Measurements from ENCODE around the gene ARHGEF19. TPM values are rescaled to one million over a fixed set of nuclear protein-coding genes. Genes with fewer than 3 reads are reported as not detected.

Gene ARHGEF19
- total and polyA plus RNA-seq, 2 of the 4 experiments (the other 2 are of a cell fraction) = 4.5 to 16.8 TPM

GRCh38 chr1:16218674-16219071 is 6.2 kb upstream of the ARHGEF19 start:
- Histone ChIP-seq H3K27me3 (ENCODE audit: control insufficient read depth, insufficient read depth, low read length) (peaks cover 2% of the 10 kb centered on the region; the same call in 1 of the 2 replicates), H2BK15ac (ENCODE audit: low read depth, low read length) (no peak overlapping the region), H4K5ac (ENCODE audit: low read depth, low read length) (no peak overlapping the region), H2BK20ac (ENCODE audit: low read depth, low read length) (no peak overlapping the region), H4K20me1 (ENCODE audit: insufficient read depth, low read length) (no peaks in the 10 kb centered on the region), H3K23ac (ENCODE audit: low read depth, low read length) (no peak overlapping the region), H3K4ac (ENCODE audit: low read depth, low read length) (no peak overlapping the region), H3K79me1 (ENCODE audit: low read depth in 1 of 2, low read length in 2 of 2) (no peaks in the 10 kb centered on the region), H3K27ac (ENCODE audit: insufficient read depth, low read length) (no peak overlapping the region), H2BK5ac (ENCODE audit: low read depth, low read length, poor library complexity, severe bottlenecking) (no peak overlapping the region), H4K8ac (ENCODE audit: low read depth in 2 of 2, low read length in 2 of 2) (no peak overlapping the region), H3K18ac (ENCODE audit: low read depth, low read length) (no peak overlapping the region), H3K4me2 (ENCODE audit: low read depth, low read length) (no peak overlapping the region), H2AK5ac (ENCODE audit: low read depth, low read length) (no peak overlapping the region), H3K36me3 (ENCODE audit: control insufficient read depth, insufficient read depth, low read length) (no peaks in the 10 kb centered on the region), H3K4me1 (ENCODE audit: control insufficient read depth, insufficient read depth, low read length) (no peaks in the 10 kb centered on the region), H3K14ac (replicated peaks; ENCODE audit: low read depth, low read length) (no peak overlapping the region), H2AFZ (replicated peaks; ENCODE audit: low read length, poor library complexity) (no peak overlapping the region), H3K9ac (ENCODE audit: low read depth, low read length) (no peak overlapping the region), H3K9me3 (ENCODE audit: control insufficient read depth, insufficient read depth, low read length) (no peaks in the 10 kb centered on the region), H4K91ac (ENCODE audit: insufficient read depth, low read depth, low read length) (no peak overlapping the region), H3K56ac (ENCODE audit: extremely low read depth, insufficient read depth, low read length) (no peak overlapping the region), H2AK9ac (replicated peaks; ENCODE audit: low read depth, low read length, poor library complexity) (no peak overlapping the region), H3K9me1 (ENCODE audit: insufficient read depth, low read length) (0 out of 2 replicates have a peak, but pooled peaks cover 5% of the 10 kb centered on the region), H3K4me3 (ENCODE audit: insufficient read depth, low read depth, low read length) (no peak overlapping the region), H2BK120ac (ENCODE audit: low read depth, low read length) (no peak overlapping the region)
- ChIA-PET POLR2A (ENCODE audit: unreplicated experiment) (no interaction called here), CTCF (no interaction called here)
- intact Hi-C loops (cut with micrococcal nuclease) = no loop called here
- DNase-seq (no peak), ATAC-seq (ENCODE audit: low read depth) (no peak)
- TF ChIP-seq CHD1 (IDR thresholded peaks at IDR 0.05; ENCODE audit: low read depth, low read length) = no peak
- no peak for TF ChIP-seq SMC3 (IDR thresholded peaks at IDR 0.05; ENCODE audit: low read depth, low read length)
- TF ChIP-seq MXI1 (IDR thresholded peaks at IDR 0.05; ENCODE audit: borderline replicate concordance, low read depth, low read length) = no peak
- TF ChIP-seq NFE2L2 (IDR thresholded peaks at IDR 0.05; ENCODE audit: low read depth, low read length) = no peak
- TF ChIP-seq, protein P1, sequence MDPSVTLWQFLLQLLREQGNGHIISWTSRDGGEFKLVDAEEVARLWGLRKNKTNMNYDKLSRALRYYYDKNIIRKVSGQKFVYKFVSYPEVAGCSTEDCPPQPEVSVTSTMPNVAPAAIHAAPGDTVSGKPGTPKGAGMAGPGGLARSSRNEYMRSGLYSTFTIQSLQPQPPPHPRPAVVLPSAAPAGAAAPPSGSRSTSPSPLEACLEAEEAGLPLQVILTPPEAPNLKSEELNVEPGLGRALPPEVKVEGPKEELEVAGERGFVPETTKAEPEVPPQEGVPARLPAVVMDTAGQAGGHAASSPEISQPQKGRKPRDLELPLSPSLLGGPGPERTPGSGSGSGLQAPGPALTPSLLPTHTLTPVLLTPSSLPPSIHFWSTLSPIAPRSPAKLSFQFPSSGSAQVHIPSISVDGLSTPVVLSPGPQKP (IDR thresholded peaks at IDR 0.05; ENCODE audit: borderline replicate concordance, low read depth, low read length) = no peak
- TF ChIP-seq RFX5 (IDR thresholded peaks at IDR 0.05; ENCODE audit: low read depth, low read length) = no peak
- no peak for TF ChIP-seq RAD21 (IDR thresholded peaks at IDR 0.05; ENCODE audit: low read length)
- no peak for TF ChIP-seq POLR2A (IDR thresholded peaks at IDR 0.05; ENCODE audit: low read depth, low read length)
- TF ChIP-seq USF2 (IDR thresholded peaks at IDR 0.05; ENCODE audit: low read depth, low read length) = no peak
- TF ChIP-seq MAZ (IDR thresholded peaks at IDR 0.05; ENCODE audit: borderline replicate concordance, low read depth, low read length) = no peak
- no peak for TF ChIP-seq RCOR1 (IDR thresholded peaks at IDR 0.05; ENCODE audit: insufficient replicate concordance, low read length)
- no peak for TF ChIP-seq CTCF (conservative IDR thresholded peaks at IDR 0.05; ENCODE audit: low read depth, low read length)
- no peak for TF ChIP-seq FOS (IDR thresholded peaks at IDR 0.05; ENCODE audit: low read depth, low read length)
- TF ChIP-seq CEBPB (IDR thresholded peaks at IDR 0.05; ENCODE audit: low read depth, low read length) = no peak
- TF ChIP-seq BHLHE40 (IDR thresholded peaks at IDR 0.05; ENCODE audit: low read depth, low read length) = no peak
- TF ChIP-seq MAFK (IDR thresholded peaks at IDR 0.05; ENCODE audit: low read depth, low read length) = no peak
- no CpG with 5 or more reads among the region's 6 CpGs for WGBS, 2 experiments (ENCODE audit: extremely low coverage in 2 of 2, insufficient read length in 1 of 2)
- dilution Hi-C loops (cut with HindIII; ENCODE audit: low sequenced_read_pairs, unreplicated experiment) = no loop called here
- in situ Hi-C loops (cut with MboI; ENCODE audit: low sequenced_read_pairs) = no loop called here
- BruUV-seq (replicated peaks) = no TSS peak
